ENCODE measurements around the gene CKS1B. TPM values are rescaled to one million over a fixed set of nuclear protein-coding genes. Genes with fewer than 3 reads are reported as not detected.

The CKS1B gene
- total RNA-seq, 2 experiments from 2014 or later = 136 to 137 TPM

DNA sequence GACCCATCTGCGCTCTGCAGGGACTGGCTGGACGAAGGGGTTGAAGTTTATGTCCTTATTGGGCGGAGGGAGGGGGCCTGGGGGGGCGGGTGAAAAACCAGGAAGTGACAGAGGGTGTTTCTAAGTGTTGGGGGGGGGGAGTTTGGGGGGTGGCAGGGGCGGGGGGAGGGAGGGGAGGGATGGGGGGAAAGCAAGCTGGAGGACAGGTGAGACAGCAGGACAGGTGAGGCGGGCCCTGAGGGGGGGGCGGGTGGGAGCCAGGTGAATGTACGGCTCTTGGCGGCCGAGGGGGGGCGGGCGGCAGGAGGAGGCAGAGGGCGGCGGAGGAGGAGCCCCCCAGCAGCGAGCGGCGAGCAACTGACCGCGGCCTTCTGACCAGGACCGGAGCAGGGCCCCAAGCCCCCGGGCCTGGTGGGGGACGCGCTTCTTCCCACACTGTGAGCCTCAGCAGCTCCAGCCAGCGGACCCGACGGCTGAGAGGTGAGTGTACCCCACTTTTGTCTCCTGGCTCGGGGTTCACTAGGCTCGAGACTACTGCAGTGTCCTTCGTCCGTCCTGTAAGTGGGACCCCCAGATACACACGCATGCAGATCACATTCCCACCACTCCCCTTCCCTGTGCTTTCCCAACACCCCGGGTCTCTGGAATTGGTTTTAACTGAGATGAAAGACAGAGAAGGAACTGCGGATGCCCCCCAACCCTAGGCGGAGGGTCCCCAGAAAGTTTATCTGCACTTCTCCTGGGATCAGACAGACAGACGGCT lies 28.2 kb downstream of the CKS1B start, which contains the start of gene ZBTB7B:
TSS of gene ZBTB7B (plus strand) at position 339 of the 763 bp plus-strand sequence. CDS start 11,859 bp downstream, outside the sequence.
- ChIA-PET POLR2A (no interaction called here), CTCF (interaction anchor here (1.2 to 10.0 kb wide), 3 partner anchors 12 to 48 kb away, joined by 4 to 115 read pairs (median 6); partner anchors contain the start of genes ADAM15 and PBXIP1)

DNA sequence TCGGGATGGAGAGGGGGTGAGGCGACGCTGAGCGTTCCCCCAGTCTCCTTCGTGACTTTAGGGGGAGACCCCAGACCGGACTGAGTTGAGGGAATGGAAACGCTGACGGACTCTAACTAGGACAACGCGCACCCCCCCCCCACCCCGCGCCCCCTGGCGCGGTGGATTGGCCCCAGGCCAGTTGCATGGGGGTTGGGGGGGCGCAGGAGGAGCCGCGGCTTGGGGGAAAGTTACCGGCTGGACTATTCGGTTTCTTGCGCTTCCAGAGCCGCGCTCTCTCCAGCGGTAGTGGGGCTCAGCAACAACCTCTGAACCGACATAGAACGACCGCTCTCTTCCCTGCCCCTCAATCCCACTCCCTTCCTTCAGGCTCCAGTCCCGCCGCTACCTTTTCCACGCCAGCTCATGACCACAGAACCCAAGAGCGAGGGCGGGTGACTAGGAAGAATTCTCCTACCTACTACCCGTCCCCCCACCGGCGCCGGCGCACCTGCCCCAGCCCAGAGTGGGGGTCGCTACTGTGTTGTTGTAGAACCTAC lies 28.8 kb downstream of the CKS1B start:
- CTCF ChIA-PET = interaction anchor here (1.2 to 10.0 kb wide), 4 partner anchors 12 to 247 kb away, joined by 3 to 115 read pairs (median 5); partner anchors contain the start of genes ADAM15 and PBXIP1
- POLR2A ChIA-PET = interaction anchor here (0.6 to 0.8 kb wide), 3 partner anchors 9 to 59 kb away, joined by 3 to 5 read pairs (median 3); partner anchors contain the start of gene ADAM15

DNA sequence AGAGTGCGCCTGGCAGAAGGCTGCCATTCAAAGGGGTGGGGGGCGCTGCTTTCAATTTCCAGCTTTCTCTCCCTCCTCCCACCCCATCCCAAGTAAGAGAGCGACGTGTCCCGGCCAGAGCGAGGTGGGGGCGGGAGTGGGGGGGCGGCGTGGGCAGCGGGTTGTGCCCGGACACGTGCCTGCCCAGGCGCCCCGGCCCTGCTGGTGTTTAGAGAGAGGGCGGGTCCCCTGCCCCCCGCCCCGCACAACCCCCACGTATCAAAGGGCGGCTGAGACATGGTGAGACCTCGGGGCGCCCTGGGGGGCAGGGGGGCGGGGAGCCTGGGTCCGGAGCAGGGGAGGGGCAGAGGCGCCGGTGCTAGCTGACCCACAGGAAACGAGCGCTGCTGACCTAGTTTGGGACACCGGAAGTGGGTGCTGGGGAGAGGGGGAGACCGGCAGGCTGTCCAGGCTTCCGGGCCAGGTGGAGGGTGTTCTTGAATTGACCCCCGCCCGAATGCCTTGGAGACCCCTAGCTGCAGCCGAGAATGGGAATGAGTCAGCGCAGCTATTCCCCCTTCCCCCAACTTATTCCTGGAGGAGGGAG lies 29.4 kb downstream of the CKS1B start:
- ChIA-PET POLR2A (interaction anchor here (0.6 to 0.8 kb wide), 3 partner anchors 9 to 60 kb away, joined by 3 to 5 read pairs (median 3); partner anchors contain the start of gene ADAM15), CTCF (interaction anchor here (0.6 to 10.0 kb wide), 5 partner anchors 11 to 558 kb away, joined by 3 to 115 read pairs (median 4); partner anchors contain the start of genes ADAM15 and PBXIP1)

DNA sequence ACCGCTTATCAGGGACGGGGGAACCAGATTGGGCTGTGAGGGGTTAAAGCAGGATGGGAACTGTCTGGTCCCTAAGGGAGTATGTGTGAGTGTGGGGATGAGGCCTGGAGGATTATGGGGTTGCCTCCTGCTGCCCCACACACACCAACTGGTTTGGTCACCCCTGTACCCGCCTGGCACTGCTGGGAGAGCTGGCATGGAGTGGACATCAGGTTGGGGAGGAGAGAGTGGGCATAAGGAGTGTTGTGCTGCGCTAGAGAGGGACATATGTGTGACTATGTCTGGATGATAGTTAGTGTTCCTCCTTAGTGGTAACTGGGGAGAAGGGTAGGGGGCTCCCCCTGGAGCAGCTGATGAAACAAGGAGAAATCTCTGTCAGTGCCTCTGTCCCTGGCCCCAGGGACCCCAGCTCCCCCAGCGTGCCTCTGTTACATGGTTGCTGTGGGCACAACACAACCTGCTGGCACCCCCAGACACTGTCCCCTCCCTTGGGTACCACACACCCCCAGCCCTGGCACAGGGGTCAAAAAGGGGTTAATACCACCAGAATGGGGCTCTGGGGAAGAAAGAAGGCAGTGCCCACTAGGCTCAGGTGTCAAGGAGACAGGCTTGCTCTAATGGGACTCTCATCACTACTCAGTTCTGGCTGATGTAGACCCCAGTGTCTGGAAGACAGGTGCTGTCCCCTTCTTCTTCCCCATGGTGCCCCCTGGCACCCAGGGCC lies 30.0 kb downstream of the CKS1B start:
- CTCF ChIA-PET = interaction anchor here (1.2 to 10.0 kb wide), 4 partner anchors 11 to 246 kb away, joined by 3 to 115 read pairs (median 5); partner anchors contain the start of genes ADAM15 and PBXIP1
- POLR2A ChIA-PET = no interaction called here

DNA sequence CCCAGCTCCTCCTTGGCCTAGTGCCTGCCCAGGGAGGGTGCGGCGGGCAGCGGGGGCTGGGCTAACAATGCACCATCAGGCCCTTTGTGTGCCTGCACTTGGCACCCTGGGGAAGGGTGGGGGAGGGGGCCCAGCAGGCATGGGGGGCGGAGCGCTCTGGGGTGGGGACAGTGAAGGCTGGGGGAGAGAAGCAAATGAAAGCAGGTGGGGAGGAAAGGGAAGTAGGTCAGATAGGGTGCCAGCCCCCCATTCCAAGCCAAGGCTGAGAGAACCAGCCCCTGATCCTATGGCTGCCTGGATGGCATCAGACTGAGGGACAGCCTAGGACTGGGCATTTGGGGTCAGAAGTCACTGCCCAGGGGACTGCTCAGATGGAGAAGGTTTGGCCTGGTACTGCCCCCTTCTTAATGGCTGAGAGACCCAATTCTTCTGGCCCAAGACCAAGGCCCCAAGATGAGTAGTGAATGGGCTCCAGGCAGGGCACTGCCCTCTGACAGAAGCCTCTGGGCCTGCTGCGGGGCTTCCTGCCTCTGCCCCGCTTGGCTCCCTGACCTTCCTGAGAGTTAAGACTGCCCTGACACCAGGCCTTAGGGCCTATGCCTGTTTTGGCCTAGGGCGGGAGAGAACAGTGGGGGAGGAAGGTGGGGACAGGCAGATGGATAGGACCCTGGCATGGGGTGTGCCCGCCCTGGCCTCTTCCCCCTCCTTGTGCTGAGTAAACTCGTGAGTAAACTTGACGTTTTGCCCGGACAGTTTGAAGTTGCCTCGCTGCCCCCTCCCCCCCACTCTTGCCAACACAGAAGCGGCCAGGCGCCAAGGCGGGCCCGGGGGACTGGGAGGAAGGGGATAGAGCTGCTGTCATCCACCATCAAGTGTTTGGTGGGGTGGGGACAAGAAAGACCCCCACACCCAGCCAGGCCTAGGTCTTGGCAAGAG lies 30.9 kb downstream of the CKS1B start:
- ChIA-PET CTCF (interaction anchor here (1.8 to 10.0 kb wide), 2 partner anchors 10 to 11 kb away, joined by 11 to 115 read pairs; no protein-coding TSS in a partner anchor), POLR2A (no interaction called here)

DNA sequence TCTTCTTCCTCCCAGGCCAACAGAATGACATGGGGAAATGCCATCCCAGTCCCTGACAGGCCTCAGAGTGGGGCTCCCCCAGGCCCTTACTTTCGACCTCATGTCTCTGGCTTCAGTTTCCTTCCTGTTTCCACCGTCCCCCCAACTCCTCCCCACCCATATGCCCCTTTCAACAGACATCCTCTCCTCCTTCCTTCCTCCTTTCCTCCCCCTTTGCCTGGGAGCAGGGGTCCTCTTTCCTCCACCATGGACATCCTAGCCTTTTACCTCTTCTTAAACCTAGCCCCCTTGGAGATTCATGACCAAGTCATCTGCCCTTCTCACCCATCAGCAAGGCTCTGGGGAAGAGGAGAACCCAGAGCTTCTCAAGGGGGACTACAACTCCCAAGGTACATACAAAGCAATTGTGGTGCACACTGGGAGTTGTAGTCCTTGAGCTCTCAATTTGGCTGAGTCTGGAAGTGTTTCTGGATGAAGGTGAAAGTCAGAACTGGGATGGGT lies 32.2 kb downstream of the CKS1B start:
- CTCF ChIA-PET = interaction anchor here (1.8 kb wide), 1 partner anchor 10 kb away, joined by 11 read pairs; no protein-coding TSS in a partner anchor
- POLR2A ChIA-PET = interaction anchor here (0.7 to 1.1 kb wide), 2 partner anchors 10 to 70 kb away, joined by 3 to 8 read pairs; partner anchors contain the start of gene PMVK

DNA sequence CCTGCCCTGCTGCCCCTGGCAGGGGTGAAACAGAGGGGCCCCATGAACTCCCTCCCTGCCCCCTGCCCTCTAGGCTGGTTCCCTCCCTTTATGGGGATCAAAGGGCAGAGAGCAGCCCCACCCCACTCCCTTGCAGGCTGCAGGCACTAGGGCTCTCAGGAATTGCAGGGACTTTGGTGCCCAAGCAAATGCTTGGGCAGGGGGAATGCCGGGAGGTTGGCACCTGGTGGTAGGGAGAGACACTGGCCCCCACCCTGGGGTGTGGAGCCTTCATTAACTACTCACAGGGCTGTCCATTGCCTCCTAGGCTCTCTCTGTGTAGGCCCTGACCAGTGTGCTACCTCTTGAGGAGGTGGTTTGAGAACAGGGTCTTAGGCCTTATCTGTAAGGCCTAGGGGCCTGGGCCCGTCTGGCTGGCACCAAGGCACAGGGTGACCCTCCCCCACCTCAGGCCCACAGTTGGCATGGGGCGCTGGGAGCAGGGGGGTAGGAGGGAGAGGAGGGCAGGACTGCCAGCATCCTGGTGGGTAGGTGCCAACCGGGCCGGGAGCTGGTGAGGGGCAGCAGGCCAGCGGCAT lies 32.9 kb downstream of the CKS1B start:
- POLR2A ChIA-PET = interaction anchor here (0.7 to 1.1 kb wide), 2 partner anchors 10 to 71 kb away, joined by 3 to 8 read pairs; partner anchors contain the start of gene PMVK

DNA sequence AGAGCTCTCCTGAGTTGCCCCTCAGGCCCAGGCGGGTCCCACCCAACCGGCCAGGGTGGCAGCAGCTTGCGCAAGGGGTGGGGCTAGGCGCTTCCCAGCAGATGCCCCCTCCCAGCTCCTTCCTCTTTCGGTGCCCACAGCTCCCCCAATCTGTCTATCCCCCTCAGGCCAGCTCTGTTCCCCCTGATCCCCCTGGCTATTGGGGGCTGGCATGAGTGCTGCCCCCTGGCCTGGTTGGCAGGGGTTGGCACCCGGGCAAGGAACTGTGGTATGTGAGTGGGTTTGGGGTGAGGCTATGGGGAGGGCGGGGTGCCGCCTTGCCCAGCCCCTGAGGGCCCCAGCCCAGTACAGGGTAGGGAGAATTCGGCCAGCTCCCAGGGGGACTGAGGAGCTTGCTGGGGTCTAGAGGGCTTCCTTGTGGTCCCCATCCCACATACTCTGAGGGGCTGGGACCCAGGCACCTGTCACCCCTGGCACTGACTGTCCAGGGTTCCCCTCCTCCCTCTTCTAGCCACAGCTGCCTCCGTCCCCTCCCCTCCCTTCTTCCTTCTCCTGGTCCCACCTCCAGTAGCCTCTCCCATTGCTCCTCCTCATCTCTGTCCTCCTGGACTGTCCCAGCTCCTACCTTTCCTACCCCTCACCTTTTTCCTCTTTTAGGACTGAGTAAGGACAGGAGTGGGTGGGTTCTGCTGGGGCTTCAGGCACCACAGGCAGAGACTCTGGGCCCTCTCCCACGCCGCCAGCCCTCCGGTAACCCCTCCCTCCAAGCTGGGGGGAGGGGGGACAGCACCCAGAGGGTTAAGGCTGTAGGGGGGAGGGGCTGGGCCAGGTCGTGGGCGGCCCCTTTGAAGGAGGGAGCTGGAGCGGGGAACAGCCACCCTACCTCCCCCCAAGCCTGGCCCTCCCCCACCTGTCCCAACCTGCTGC lies 33.8 kb downstream of the CKS1B start:
- POLR2A ChIA-PET = interaction anchor here (0.5 kb wide), 1 partner anchor 57 kb away, joined by 6 read pairs; no protein-coding TSS in a partner anchor
- CTCF ChIA-PET = interaction anchor here (1.8 to 1.9 kb wide), 2 partner anchors 9 kb away, joined by 8 to 12 read pairs; no protein-coding TSS in a partner anchor

More for the DNA sequence above, 32.9 kb downstream of the CKS1B start:
- CTCF ChIA-PET = interaction anchor here (1.8 to 1.9 kb wide), 3 partner anchors 8 to 10 kb away, joined by 8 to 12 read pairs (median 11); no protein-coding TSS in a partner anchor

DNA sequence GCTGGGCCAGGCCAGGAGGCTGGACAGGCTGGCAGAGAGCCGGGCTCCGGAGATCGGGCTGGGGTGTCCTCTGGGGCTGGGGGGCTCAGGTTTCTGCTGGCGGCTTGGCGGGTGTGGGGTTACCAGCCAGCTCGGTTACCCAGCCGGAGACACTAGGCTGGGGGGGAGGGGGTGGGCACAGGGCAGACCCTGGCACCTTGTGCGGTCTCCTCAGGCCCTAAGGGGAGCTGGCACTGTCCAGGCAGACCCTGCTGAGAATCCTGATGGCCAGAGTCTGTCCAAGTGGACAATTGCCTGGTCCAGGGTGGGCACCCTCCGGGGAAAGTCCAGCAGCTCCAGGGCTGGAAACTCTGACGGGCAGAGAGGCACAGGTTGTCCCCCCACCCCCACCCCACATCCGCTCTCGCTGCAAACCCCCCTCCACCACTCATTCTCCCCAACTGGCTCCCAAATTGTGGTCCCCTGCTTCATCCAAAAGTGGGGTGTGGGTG lies 34.8 kb downstream of the CKS1B start:
- ChIA-PET CTCF (interaction anchor here (1.8 to 1.9 kb wide), 2 partner anchors 8 to 10 kb away, joined by 8 to 12 read pairs; no protein-coding TSS in a partner anchor), POLR2A (no interaction called here)

DNA sequence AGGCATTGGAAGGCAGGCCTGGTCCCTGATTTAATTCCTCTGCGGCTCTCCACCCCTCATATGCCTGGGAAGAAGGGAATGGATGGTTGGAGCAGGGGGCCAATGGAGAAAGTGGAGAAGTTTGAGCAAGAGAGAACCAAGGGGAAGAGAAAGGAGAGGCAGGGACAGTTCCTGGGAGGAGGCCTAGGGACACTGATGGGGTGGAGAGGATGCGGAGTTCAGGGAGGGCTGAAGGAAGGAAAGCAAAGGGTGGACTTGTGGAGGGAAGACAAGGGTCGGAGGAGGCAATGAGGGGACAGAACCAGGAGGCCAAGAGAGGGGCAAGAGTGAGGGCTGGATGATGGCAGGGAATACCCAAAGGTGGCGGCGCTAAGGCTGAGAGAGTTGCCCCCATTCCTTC lies 35.3 kb downstream of the CKS1B start:
- CTCF ChIA-PET = interaction anchor here (1.1 to 1.5 kb wide), 3 partner anchors 8 to 76 kb away, joined by 3 to 8 read pairs (median 6); no protein-coding TSS in a partner anchor
- POLR2A ChIA-PET = no interaction called here

DNA sequence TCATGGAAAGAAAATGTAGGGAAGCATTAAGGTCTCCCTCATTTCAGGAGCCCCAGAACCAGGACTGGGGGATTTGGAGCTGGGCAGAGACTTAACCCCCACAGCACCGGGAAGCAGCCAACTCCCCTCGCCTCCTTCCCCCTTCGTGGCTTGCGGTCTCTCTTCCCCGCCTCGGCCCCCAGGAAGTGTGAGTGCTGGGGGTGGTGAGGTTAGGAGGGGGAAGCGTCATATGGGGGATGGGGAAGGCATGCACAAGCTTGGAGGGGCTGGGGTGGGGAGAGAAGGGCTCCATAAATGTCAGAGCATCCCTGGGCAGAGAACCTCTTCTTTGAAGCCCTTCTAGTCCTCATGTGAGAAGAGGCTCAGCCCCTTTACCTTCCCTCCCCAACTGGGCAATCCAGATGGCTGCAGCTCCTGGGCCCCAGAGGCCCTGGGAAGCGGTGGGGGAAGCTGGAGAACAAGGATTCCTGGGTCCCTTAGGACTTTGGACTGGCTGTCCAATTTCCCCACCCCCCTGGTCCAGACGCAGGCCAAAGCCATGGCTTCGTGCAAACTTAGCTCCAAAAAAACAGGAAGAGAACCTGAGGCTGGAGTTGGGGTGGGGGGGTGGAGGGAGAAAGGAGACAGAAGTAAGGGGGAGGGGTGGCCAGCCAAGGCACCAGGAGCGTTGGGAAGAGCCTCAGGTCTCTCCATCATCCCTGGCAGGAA lies 35.9 kb downstream of the CKS1B start:
- POLR2A ChIA-PET = interaction anchor here (0.6 kb wide), 1 partner anchor 87 kb away, joined by 5 read pairs; no protein-coding TSS in a partner anchor

DNA sequence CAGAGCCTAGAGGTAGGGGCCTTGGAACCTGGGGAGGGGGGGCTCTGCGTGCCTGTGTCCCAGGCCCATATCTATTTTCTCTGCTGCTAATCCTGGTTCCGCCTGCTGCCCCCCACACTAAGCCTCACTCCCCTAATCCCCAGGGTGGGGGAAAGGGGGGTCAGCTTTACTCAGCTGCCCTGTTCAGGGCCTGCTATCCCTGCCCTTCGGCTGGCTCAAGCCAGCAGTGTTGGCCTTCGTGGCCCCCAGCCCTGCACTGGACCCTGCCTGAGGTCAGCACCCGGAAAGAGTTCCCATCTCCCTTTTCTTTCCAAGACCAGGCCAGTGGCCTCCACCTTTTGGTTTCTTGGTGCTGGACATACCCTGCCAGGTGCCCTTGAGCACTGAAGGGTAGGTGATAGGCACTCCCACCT lies 36.5 kb downstream of the CKS1B start:
- ChIA-PET CTCF (interaction anchor here (0.6 to 1.5 kb wide), 4 partner anchors 10 to 789 kb away, joined by 3 to 8 read pairs (median 4); no protein-coding TSS in a partner anchor), POLR2A (no interaction called here)

More for the DNA sequence above, 35.9 kb downstream of the CKS1B start:
- CTCF ChIA-PET = interaction anchor here (1.1 to 1.5 kb wide), 3 partner anchors 9 to 75 kb away, joined by 3 to 8 read pairs (median 6); no protein-coding TSS in a partner anchor

DNA sequence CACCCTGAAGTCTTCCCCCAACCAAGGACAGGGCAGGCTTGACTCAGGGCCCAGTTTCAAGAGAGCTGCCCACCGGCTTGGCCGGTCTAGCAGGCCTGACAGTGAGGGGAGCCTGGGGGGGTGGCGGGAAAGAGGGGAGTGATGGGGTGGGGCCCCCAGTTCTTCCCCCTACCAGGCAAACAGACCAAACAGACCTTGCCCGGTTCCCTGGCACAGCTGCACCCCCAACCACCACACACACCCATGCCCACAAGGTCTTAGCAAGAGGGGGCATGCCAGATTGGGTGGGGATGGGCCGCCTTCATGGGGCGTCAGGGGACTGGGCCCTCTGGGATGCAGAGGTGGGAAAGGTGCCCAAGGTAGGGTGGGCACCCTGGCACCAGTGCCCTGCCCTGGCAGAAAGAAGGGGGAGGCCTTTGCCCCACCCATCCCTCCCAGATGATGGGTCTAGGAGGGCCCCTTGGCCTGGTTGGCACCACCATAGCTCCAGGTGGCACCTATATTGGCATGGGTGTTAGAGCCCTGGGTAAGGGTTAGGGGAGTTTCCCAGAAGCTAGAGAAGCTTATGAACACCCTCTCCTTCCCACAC lies 37.0 kb downstream of the CKS1B start:
- ChIA-PET CTCF (interaction anchor here (0.6 to 7.7 kb wide), 2 partner anchors 11 to 789 kb away, joined by 3 to 115 read pairs; partner anchors contain the start of gene ZBTB7B), POLR2A (interaction anchor here (0.6 kb wide), 1 partner anchor 27 kb away, joined by 10 read pairs; no protein-coding TSS in a partner anchor)

DNA sequence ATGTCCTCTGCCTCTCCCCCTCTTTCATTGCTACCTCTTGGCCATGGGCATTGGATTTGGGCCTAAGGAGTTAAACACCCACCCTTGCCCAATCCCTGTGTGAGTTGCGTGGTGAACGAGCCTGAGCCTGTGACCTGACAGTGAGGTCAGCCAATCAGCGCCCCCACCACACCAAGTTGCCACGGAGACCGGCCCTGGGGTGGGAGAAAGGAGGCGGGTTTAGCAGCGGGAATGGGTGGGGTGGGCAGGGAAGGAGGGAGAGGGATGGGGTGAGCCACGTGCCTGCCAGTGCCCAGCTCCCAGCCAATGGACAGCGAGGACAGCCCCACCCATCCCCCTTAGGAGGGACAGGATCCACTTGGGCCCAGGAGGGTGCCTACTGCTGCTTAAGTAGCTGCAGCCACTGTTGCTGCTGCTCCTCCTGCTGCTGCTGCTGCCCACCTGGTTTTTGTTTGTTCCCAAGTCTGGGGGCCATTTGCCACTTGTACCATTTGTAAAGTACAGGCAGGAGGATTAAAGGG lies 37.6 kb downstream of the CKS1B start:
- ChIA-PET CTCF (interaction anchor here (1.1 to 7.7 kb wide), 2 partner anchors 12 to 73 kb away, joined by 4 to 115 read pairs; partner anchors contain the start of gene ZBTB7B), POLR2A (interaction anchor here (0.6 kb wide), 1 partner anchor 27 kb away, joined by 10 read pairs; no protein-coding TSS in a partner anchor)

Data from activated CD8-positive, alpha-beta memory T cell treated with anti-CD3 and anti-CD28 coated beads for 36 hours (primary cell).